Tibial nerve (tissue), 4 donors: ENCODE data around the gene SYK.

Experiments used
- EP300 ChIP-seq, 2 donors: sonication (generic); formaldehyde crosslinking; IDR thresholded peaks; one replicate each; pipeline ENCODE4 v1.6.1; 2017; ENCODE audit warnings: antibody characterized with exemption in 2 of 2, mild to moderate bottlenecking in 1 of 2
- POLR2A ChIP-seq, 2 donors: fragments of 450-650 bp; IDR thresholded peaks; one replicate each; pipeline ENCODE4 v1.6.1; 2017; ENCODE audit warnings: antibody characterized with exemption in 2 of 2, mild to moderate bottlenecking in 2 of 2, moderate library complexity in 2 of 2
- TF ChIP-seq, protein P1 (sequence below), 5 experiments: fragments of 200-600 bp in 3 of 5; fragments of 450-650 bp in 2 of 5; sonication (generic) in 3 of 5; IDR thresholded peaks; one replicate each; pipeline ENCODE4 v1.5.1; 2016 to 2019; ENCODE audit warnings: antibody characterized with exemption in 5 of 5, mild to moderate bottlenecking in 3 of 5, moderate library complexity in 2 of 5

GRCh38 chr9:90770927-90771326 lies 30.7 kb upstream of the SYK start:
- TF ChIP-seq, protein P1, sequence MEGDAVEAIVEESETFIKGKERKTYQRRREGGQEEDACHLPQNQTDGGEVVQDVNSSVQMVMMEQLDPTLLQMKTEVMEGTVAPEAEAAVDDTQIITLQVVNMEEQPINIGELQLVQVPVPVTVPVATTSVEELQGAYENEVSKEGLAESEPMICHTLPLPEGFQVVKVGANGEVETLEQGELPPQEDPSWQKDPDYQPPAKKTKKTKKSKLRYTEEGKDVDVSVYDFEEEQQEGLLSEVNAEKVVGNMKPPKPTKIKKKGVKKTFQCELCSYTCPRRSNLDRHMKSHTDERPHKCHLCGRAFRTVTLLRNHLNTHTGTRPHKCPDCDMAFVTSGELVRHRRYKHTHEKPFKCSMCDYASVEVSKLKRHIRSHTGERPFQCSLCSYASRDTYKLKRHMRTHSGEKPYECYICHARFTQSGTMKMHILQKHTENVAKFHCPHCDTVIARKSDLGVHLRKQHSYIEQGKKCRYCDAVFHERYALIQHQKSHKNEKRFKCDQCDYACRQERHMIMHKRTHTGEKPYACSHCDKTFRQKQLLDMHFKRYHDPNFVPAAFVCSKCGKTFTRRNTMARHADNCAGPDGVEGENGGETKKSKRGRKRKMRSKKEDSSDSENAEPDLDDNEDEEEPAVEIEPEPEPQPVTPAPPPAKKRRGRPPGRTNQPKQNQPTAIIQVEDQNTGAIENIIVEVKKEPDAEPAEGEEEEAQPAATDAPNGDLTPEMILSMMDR (IDR thresholded peaks at IDR 0.05): no peak
- no peak for TF ChIP-seq EP300 (IDR thresholded peaks at IDR 0.05)
- TF ChIP-seq POLR2A (IDR thresholded peaks at IDR 0.05): no peak
